ENCODE measurements around the gene LRRK1. TPM values are rescaled to one million over a fixed set of nuclear protein-coding genes. Genes with fewer than 3 reads are reported as not detected.
"Not testable (repeated sequence)": the region's sequence is repeated elsewhere in the genome, so short reads cannot be mapped to it uniquely, and the experiment has no call there.

Gene LRRK1
- total and polyA plus RNA-seq, 12 donors = 1.5 to 8.1 (median 2.0) TPM

GRCh38 chr15:101091080-101092017, 172.2 kb downstream of the LRRK1 start:
- Histone ChIP-seq H3K36me3 (no peaks in the 10 kb centered on the region), H3K27ac (peak overlapping the region; percentile 53 to 82 (median 78)), H3K27me3 (no peaks in the 10 kb centered on the region), H3K4me1 (peaks cover 20 to 45% (median 30%) of the 10 kb centered on the region in 9 donors), H3K9me3 (peaks cover 0 to 4% (median 0%) of the 10 kb centered on the region in 11 donors), H3K4me3 (peak overlapping the region in 1 of 10 donors; percentile 1)
- no peak for TF ChIP-seq CTCF (IDR thresholded peaks at IDR 0.05)
- peak; percentile 50 to 77 (median 62) for ATAC-seq
- 51 to 59% methylated on average over 20 of the region's 20 CpGs for WGBS, 2 donors
- intact Hi-C loops (cut with DNase I) = loop anchor here in 3 of 10 donors (2.0 to 5.0 kb wide), 4 partner anchors 29 to 166 kb away; no protein-coding TSS in a partner anchor
- peak; percentile 70 to 83 for DNase-seq

- DNase-seq (no peak), ATAC-seq (no peak)
- 70 to 74% methylated on average over 11 of the region's 11 CpGs for WGBS, 2 donors
- H3K27ac ChIP-seq = peak overlapping the region in 9 of 10 donors; percentile 13 to 82 (median 79)
- no peak for TF ChIP-seq CTCF (IDR thresholded peaks at IDR 0.05)
- H3K36me3 ChIP-seq = no peaks in the 10 kb centered on the region
- H3K9me3 ChIP-seq = peaks cover 0 to 4% (median 0%) of the 10 kb centered on the region in 11 donors
- peaks cover 20 to 45% (median 30%) of the 10 kb centered on the region in 9 donors for H3K4me1 ChIP-seq
- H3K27me3 ChIP-seq = no peaks in the 10 kb centered on the region
- intact Hi-C loops (cut with DNase I) = loop anchor here in 3 of 10 donors (2.0 to 5.0 kb wide), 4 partner anchors 28 to 165 kb away; no protein-coding TSS in a partner anchor
- peak overlapping the region in 1 of 10 donors; percentile 1 for H3K4me3 ChIP-seq
These were observed 173.2 kb downstream of the LRRK1 start for GRCh38 chr15:101092156-101092866.

GRCh38 chr15:101092867-101093202, 173.7 kb downstream of the LRRK1 start:
- Histone ChIP-seq H3K27ac (peak overlapping the region in 8 of 10 donors; percentile 13 to 82 (median 79)), H3K36me3 (no peaks in the 10 kb centered on the region), H3K27me3 (no peaks in the 10 kb centered on the region), H3K9me3 (peaks cover 0 to 4% (median 0%) of the 10 kb centered on the region in 11 donors), H3K4me3 (no peak overlapping the region), H3K4me1 (peaks cover 20 to 45% (median 30%) of the 10 kb centered on the region in 9 donors)
- intact Hi-C loops (cut with DNase I) = loop anchor here in 3 of 10 donors (2.0 to 5.0 kb wide), 4 partner anchors 28 to 164 kb away; no protein-coding TSS in a partner anchor
- 93 to 98% methylated on average over 12 of the region's 12 CpGs for WGBS, 2 donors
- DNase-seq (no peak), ATAC-seq (no peak)
- no peak for TF ChIP-seq CTCF (IDR thresholded peaks at IDR 0.05)

GRCh38 chr15:101093958-101094357, 174.8 kb downstream of the LRRK1 start:
- no peak for DNase-seq
- Histone ChIP-seq H3K27ac (no peak overlapping the region), H3K36me3 (no peaks in the 10 kb centered on the region), H3K4me3 (no peak overlapping the region), H3K9me3 (peaks cover 0 to 4% (median 0%) of the 10 kb centered on the region in 11 donors), H3K4me1 (peaks cover 15 to 37% (median 26%) of the 10 kb centered on the region in 9 donors), H3K27me3 (no peaks in the 10 kb centered on the region)
- no peak for TF ChIP-seq CTCF (IDR thresholded peaks at IDR 0.05)
- WGBS, 2 donors = 93 to 98% methylated on average over 12 of the region's 12 CpGs
- no peak for ATAC-seq
- intact Hi-C loops (cut with DNase I) = loop anchor here in 3 of 10 donors (2.0 to 5.0 kb wide), 4 partner anchors 27 to 163 kb away; no protein-coding TSS in a partner anchor

GRCh38 chr15:101095796-101096406, 176.7 kb downstream of the LRRK1 start:
- H3K4me1 ChIP-seq = peaks cover 15 to 24% (median 20%) of the 10 kb centered on the region in 9 donors
- intact Hi-C loops (cut with DNase I); H3K36me3 ChIP-seq; DNase-seq; H3K27me3 ChIP-seq; H3K4me3 ChIP-seq; H3K9me3 ChIP-seq; H3K27ac ChIP-seq; ATAC-seq: not testable (repeated sequence)
- 86 to 93% methylated on average over 6 of the region's 6 CpGs for WGBS, 2 donors

All from heart right ventricle (tissue), 16 donors.